ENCODE measurements around the gene SERPINH1.

Gene SERPINH1

GRCh38 chr11:75532200-75533048 lies 29.6 kb upstream of the SERPINH1 start:
- Histone ChIP-seq H3K27ac (ENCODE audit: low read depth, low read length) (no peak overlapping the region), H3K9ac (ENCODE audit: low read depth in 1 of 2, low read length in 2 of 2) (no peak overlapping the region)

GRCh38 chr11:75533896-75534258 lies 28.2 kb upstream of the SERPINH1 start:
- Histone ChIP-seq H3K4me3 (ENCODE audit: low read depth in 1 of 2, low read length in 2 of 2) (no peak overlapping the region), H3K27me3 (ENCODE audit: control insufficient read depth in 1 of 2, insufficient read depth in 2 of 2, low read length in 2 of 2) (no peaks in the 10 kb centered on the region), H3K36me3 (ENCODE audit: control insufficient read depth in 1 of 2, insufficient read depth in 2 of 2, low read length in 2 of 2) (no peaks in the 10 kb centered on the region), H3K9me3 (ENCODE audit: control insufficient read depth in 1 of 2, low read length in 2 of 2) (no peaks in the 10 kb centered on the region), H3K4me1 (ENCODE audit: control insufficient read depth in 1 of 2, insufficient read depth in 2 of 2, low read length in 2 of 2) (peaks cover 4 to 6% of the 10 kb centered on the region in 2 donors), H3K9ac (ENCODE audit: low read depth in 1 of 2, low read length in 2 of 2) (no peak overlapping the region), H3K27ac (ENCODE audit: low read depth, low read length) (no peak overlapping the region)

More at GRCh38 chr11:75532200-75533048, 29.6 kb upstream of the SERPINH1 start:
- Histone ChIP-seq H3K4me1 (ENCODE audit: control insufficient read depth in 1 of 2, insufficient read depth in 2 of 2, low read length in 2 of 2) (peaks cover 4 to 6% of the 10 kb centered on the region in 2 donors), H3K27me3 (ENCODE audit: control insufficient read depth in 1 of 2, insufficient read depth in 2 of 2, low read length in 2 of 2) (no peaks in the 10 kb centered on the region), H3K4me3 (ENCODE audit: low read depth in 1 of 2, low read length in 2 of 2) (no peak overlapping the region), H3K9me3 (ENCODE audit: control insufficient read depth in 1 of 2, low read length in 2 of 2) (no peaks in the 10 kb centered on the region), H3K36me3 (ENCODE audit: control insufficient read depth in 1 of 2, insufficient read depth in 2 of 2, low read length in 2 of 2) (no peaks in the 10 kb centered on the region)

DNA sequence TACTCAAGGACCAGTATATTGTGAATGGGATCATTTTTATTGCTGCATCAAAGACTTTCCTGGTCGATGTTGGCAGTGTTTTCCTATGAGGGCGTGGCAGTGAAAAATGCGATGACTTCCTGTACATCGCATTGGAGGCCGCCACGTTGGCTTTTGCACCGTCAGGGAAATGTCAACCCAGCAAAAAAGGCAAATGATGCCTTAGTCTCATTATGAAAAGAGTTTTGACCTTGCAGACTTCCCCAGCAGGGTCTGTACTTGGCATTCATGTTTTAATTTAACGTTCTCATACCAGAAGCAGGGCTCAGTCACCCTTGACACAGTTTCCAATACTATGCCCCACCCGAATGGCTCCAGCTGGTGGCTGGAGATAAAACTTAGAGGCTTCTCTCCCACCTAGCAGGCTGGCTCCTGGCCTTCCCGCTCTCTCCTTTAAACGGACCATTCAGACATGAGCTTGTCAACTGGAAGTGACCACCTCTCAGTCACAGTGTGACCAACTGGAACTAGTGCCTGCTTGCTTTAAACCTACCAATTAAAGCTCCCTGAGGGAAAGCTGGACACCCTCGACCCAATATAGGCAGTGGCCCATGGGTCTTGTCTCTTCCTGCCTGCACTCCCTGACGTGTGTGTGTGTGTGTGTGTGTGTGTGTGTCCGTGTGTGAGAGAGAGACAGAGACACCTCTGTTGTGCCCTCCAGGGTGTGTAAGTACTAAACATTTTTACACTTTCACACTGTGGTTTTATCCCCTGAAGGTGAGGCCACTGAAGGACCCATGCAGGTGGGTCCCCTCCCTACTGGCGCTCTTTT lies 27.6 kb upstream of the SERPINH1 start:
- Histone ChIP-seq H3K27me3 (ENCODE audit: control insufficient read depth in 1 of 2, insufficient read depth in 2 of 2, low read length in 2 of 2) (no peaks in the 10 kb centered on the region), H3K27ac (ENCODE audit: low read depth, low read length) (no peak overlapping the region), H3K4me1 (ENCODE audit: control insufficient read depth in 1 of 2, insufficient read depth in 2 of 2, low read length in 2 of 2) (peaks cover 4 to 6% of the 10 kb centered on the region in 2 donors), H3K9ac (ENCODE audit: low read depth in 1 of 2, low read length in 2 of 2) (no peak overlapping the region), H3K4me3 (ENCODE audit: low read depth in 1 of 2, low read length in 2 of 2) (no peak overlapping the region), H3K9me3 (ENCODE audit: control insufficient read depth in 1 of 2, low read length in 2 of 2) (no peaks in the 10 kb centered on the region), H3K36me3 (ENCODE audit: control insufficient read depth in 1 of 2, insufficient read depth in 2 of 2, low read length in 2 of 2) (no peaks in the 10 kb centered on the region)

DNA sequence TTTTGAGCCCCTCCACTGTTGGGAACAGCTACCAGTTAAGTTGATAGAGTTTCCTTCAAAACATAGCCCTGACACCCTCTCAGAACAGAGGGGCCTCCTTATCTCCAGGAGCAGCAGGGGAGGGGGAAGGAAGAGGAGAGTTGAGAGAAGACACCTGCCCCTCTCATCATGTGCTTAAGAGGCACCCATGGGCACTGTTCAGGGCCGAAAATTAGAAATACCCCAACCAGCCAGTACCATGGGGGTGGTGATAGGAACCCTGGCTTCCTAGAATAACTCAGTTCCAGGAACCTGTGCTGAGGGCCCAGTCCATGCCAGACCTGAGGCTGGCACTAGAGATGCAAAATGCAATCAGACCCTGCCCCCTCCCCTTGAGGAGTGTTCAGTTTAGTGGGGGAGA lies 27.0 kb upstream of the SERPINH1 start:
- H3K4me1 ChIP-seq (ENCODE audit: control insufficient read depth in 1 of 2, insufficient read depth in 2 of 2, low read length in 2 of 2): peaks cover 4 to 6% of the 10 kb centered on the region in 2 donors
- H3K9ac ChIP-seq (ENCODE audit: low read depth in 1 of 2, low read length in 2 of 2): no peak overlapping the region
- no peaks in the 10 kb centered on the region for H3K9me3 ChIP-seq (ENCODE audit: control insufficient read depth in 1 of 2, low read length in 2 of 2)
- H3K27ac ChIP-seq (ENCODE audit: low read depth, low read length): no peak overlapping the region
- no peaks in the 10 kb centered on the region for H3K27me3 ChIP-seq (ENCODE audit: control insufficient read depth in 1 of 2, insufficient read depth in 2 of 2, low read length in 2 of 2)
- no peak overlapping the region for H3K4me3 ChIP-seq (ENCODE audit: low read depth in 1 of 2, low read length in 2 of 2)
- no peaks in the 10 kb centered on the region for H3K36me3 ChIP-seq (ENCODE audit: control insufficient read depth in 1 of 2, insufficient read depth in 2 of 2, low read length in 2 of 2)

DNA sequence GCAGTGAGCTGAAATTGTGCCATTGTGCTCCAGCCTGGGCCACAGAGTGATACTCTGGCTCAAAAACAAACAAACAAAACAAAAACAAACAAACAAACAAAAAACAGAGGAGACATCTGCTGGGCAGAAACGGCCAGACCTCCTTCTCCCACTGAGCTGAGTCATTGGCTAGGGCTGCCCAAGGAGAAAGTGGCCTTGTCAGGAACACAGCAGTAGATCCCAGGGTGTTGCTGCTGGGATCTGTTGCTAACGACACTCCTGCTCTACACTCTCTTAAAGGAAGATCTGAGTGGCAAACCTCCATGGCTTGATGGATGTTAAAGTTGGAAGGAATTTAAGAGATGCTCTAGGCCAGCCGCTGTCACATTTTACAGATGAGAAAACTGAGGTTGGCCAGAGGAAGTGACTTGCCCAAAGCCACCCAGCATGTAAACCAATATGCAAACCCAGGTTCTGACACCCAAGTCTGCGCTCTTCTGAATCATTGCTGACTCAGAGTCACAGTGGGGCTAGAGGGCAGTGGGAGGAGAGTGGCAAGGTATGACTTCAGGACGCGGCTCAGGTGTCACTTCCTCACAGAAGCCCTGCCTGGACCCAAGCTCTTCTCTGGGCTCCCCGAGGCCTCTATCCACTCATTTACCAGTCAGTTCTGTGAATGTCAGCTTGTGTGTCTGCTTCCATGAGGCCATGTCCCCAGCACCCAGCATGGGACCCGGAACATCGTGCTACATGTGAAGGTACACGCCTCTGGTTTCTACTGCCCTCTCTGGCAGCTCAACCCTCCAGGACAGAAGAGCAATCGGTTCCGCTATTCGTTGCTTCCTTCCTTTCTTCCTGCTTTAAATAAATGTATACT lies 25.0 kb upstream of the SERPINH1 start:
- Histone ChIP-seq H3K9ac (ENCODE audit: low read depth in 1 of 2, low read length in 2 of 2) (no peak overlapping the region), H3K36me3 (ENCODE audit: control insufficient read depth in 1 of 2, insufficient read depth in 2 of 2, low read length in 2 of 2) (no peaks in the 10 kb centered on the region), H3K9me3 (ENCODE audit: control insufficient read depth in 1 of 2, low read length in 2 of 2) (no peaks in the 10 kb centered on the region), H3K27me3 (ENCODE audit: control insufficient read depth in 1 of 2, insufficient read depth in 2 of 2, low read length in 2 of 2) (no peaks in the 10 kb centered on the region), H3K27ac (ENCODE audit: low read depth, low read length) (no peak overlapping the region), H3K4me1 (ENCODE audit: control insufficient read depth in 1 of 2, insufficient read depth in 2 of 2, low read length in 2 of 2) (peaks cover 4 to 6% of the 10 kb centered on the region in 2 donors), H3K4me3 (ENCODE audit: low read depth in 1 of 2, low read length in 2 of 2) (no peak overlapping the region)

- Histone ChIP-seq H3K9me3 (ENCODE audit: control insufficient read depth in 1 of 2, low read length in 2 of 2) (no peaks in the 10 kb centered on the region), H3K27me3 (ENCODE audit: control insufficient read depth in 1 of 2, insufficient read depth in 2 of 2, low read length in 2 of 2) (no peaks in the 10 kb centered on the region), H3K4me3 (ENCODE audit: low read depth in 1 of 2, low read length in 2 of 2) (no peak overlapping the region), H3K27ac (ENCODE audit: low read depth, low read length) (no peak overlapping the region), H3K4me1 (ENCODE audit: control insufficient read depth in 1 of 2, insufficient read depth in 2 of 2, low read length in 2 of 2) (peaks cover 4 to 6% of the 10 kb centered on the region in 2 donors), H3K9ac (ENCODE audit: low read depth in 1 of 2, low read length in 2 of 2) (no peak overlapping the region), H3K36me3 (ENCODE audit: control insufficient read depth in 1 of 2, insufficient read depth in 2 of 2, low read length in 2 of 2) (no peaks in the 10 kb centered on the region)
Observed at GRCh38 chr11:75537740-75538139, 24.3 kb upstream of the SERPINH1 start.

DNA sequence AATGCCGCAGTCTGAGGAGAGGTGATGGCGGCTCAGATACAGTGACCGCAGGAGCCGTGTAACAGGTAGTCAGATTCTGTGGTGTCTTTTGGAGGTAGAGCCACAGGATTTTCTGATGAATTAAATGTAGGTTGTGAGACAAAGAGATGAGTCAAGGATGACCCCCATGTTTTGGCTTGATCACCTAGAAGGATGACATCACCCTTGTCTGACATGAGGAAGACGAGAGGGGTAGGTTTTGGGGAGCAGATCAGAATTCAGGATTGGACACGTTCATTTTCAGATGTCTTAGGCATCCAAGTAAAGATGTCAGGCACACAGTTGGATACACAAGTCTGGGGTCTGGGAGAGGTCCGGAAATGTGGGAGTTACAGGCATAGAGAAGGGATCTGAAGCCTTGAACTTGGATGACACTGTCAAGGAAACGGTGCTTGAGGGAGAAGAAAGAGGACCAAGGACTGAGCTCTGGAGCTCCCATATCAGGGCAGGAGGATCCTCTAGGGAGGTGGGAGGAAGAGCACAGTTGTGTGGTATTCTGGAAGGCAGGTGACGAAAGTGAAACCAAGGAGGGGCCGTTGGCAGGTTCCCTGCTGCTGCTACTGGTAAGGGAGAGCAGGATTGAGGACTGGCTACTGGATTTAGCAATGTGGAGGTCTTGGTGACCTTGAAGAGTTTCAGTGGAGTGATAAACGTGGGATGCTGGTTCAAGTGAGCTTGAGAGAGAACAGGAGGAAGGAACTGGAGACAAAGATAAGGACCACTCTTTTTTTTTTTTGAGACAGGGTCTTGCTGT lies 23.7 kb upstream of the SERPINH1 start:
- H3K27me3 ChIP-seq (ENCODE audit: control insufficient read depth in 1 of 2, insufficient read depth in 2 of 2, low read length in 2 of 2): no peaks in the 10 kb centered on the region
- H3K27ac ChIP-seq (ENCODE audit: low read depth, low read length): no peak overlapping the region
- no peaks in the 10 kb centered on the region for H3K9me3 ChIP-seq (ENCODE audit: control insufficient read depth in 1 of 2, low read length in 2 of 2)
- H3K9ac ChIP-seq (ENCODE audit: low read depth in 1 of 2, low read length in 2 of 2): no peak overlapping the region
- peaks cover 4 to 6% of the 10 kb centered on the region in 2 donors for H3K4me1 ChIP-seq (ENCODE audit: control insufficient read depth in 1 of 2, insufficient read depth in 2 of 2, low read length in 2 of 2)
- H3K4me3 ChIP-seq (ENCODE audit: low read depth in 1 of 2, low read length in 2 of 2): no peak overlapping the region
- H3K36me3 ChIP-seq (ENCODE audit: control insufficient read depth in 1 of 2, insufficient read depth in 2 of 2, low read length in 2 of 2): no peaks in the 10 kb centered on the region

DNA sequence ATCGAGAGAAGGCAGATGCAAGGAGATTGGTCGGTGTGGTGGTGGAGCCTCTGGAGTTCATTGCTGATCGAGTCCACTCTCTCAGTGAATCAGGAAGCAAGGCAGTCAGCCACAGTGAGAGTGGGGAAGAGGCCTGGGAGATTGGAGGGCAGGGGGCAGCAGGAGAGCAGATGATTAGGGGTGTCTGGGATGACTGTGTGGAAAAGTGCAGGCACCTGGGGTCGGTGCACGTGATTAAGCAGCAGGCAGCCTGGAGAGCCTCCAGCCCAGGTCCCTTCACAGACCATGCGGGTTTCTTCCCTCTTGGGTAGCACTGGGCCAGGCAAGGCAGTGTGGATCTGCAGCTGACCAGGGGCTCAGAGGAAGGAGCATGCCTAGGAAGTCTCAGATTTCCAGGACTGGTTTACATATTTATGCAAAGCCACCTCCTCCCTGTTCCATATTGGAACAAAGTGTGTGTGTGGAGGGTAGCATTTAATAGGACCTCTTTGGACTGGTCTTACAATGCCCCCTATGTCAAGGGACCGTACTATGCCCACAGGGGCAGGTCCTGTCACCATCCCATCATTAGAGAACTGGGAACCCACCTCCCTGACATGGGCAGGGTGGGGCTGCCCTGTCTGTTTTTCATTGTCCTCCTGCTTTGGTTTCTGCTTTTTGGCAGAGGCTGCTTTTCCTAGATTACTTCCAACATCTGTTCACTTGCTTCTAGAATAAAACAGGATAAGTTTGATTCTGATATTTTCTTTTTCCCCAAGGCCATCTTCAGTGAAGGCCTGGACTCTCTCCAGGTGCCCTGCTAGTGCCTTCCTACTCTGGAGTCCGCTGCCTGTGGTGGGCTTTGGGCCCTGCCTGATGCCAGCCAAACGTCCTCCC lies 22.4 kb upstream of the SERPINH1 start:
- no peaks in the 10 kb centered on the region for H3K9me3 ChIP-seq (ENCODE audit: control insufficient read depth in 1 of 2, low read length in 2 of 2)
- no peak overlapping the region for H3K9ac ChIP-seq (ENCODE audit: low read depth in 1 of 2, low read length in 2 of 2)
- H3K36me3 ChIP-seq (ENCODE audit: control insufficient read depth in 1 of 2, insufficient read depth in 2 of 2, low read length in 2 of 2): no peaks in the 10 kb centered on the region
- H3K4me1 ChIP-seq (ENCODE audit: control insufficient read depth in 1 of 2, insufficient read depth in 2 of 2, low read length in 2 of 2): peaks cover 0 to under 1% of the 10 kb centered on the region in 2 donors
- no peak overlapping the region for H3K4me3 ChIP-seq (ENCODE audit: low read depth in 1 of 2, low read length in 2 of 2)
- no peaks in the 10 kb centered on the region for H3K27me3 ChIP-seq (ENCODE audit: control insufficient read depth in 1 of 2, insufficient read depth in 2 of 2, low read length in 2 of 2)
- H3K27ac ChIP-seq (ENCODE audit: low read depth, low read length): no peak overlapping the region
